GM18858 (cell line): Measurements from ENCODE around the gene PIP4P1.

Experiments used
- ATAC-seq: cut with Tn5 transposase; IDR thresholded peaks from one replicate; pipeline ENCODE4 v1.9.1; 2021; ENCODE audit not compliant: unreplicated experiment

Gene PIP4P1

DNA sequence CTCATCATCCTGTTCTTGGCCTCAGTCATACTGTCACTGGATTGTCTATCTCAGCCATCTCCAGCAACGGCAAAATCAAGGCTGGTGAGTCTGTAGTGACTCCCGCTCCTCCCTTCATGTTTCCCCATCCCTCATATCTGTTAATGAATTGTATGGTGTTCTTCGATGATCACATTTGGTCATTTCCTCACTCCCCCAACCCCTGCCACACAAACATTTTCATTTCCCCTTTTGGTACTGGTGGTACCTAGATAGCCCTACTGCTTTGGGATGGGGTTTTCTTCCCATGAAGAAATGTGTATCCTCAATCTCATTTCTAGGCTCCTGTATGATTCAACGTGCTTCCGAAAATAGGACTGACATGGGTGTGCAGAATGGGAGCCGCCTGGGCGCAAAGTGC lies 22.6 kb downstream of the PIP4P1 start:
- ATAC-seq, result no peak

DNA sequence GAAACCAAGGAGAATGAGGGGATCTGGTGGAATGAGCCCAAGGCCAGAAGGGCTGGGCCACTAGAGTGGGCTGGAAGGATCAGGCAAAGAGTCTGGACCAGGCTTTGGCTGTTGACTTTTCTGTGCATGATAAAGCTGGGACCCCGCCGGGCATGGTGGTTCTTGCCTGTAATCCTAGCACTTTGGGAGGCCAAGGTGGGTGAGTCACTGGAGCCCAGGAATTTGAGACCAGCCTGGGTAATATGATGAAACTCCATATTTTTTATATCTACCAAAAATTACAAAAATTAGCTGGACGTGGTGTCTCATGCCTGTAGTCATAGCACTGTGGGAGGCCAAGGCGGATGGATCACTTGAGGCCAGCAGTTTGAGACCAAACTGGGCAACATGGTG lies 24.9 kb downstream of the PIP4P1 start:
- ATAC-seq, result no peak

DNA sequence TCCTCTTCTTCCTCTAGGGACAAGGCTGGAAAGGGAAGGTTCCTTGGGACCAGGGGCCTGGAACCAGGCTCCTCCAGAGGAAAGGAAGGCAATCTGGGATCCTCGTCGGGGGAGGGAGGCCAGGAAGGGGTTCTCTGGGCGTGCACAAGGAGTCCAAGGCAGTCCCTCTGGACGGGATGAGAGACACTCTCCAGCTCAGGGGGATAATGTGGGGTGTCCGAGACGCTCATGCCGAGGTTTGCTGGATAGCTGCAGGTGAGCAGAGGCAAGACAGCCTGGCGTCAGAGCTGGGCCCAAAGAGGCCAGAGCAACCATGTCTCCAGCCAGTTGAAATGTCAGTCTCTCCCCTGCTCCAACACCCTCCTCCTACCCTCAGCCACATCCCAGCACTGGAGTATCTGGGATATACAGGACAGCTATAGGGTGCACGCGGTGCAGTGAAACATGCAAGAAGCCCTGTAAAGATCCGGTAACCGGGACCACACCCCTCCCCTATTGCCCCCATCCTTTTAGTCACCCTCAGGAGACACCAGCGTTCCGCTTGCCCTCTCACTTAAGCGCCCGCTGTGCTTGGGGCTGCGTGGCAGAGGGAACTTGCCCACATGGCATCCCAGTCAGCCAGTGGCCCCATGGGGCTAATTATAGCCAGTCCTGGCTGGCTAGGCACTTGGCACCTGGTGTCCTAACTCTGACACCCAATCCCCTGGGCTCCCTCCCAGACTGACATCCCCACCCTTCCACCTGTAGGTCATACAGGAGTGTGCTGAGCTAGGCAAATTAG lies 25.5 kb downstream of the PIP4P1 start, which contains the start of gene KLHL33:
Gene KLHL33 (minus strand): TSS at position 585 of the 781 bp plus-strand sequence. CDS start 355 bp downstream, at position 230.
- ATAC-seq, result no peak

DNA sequence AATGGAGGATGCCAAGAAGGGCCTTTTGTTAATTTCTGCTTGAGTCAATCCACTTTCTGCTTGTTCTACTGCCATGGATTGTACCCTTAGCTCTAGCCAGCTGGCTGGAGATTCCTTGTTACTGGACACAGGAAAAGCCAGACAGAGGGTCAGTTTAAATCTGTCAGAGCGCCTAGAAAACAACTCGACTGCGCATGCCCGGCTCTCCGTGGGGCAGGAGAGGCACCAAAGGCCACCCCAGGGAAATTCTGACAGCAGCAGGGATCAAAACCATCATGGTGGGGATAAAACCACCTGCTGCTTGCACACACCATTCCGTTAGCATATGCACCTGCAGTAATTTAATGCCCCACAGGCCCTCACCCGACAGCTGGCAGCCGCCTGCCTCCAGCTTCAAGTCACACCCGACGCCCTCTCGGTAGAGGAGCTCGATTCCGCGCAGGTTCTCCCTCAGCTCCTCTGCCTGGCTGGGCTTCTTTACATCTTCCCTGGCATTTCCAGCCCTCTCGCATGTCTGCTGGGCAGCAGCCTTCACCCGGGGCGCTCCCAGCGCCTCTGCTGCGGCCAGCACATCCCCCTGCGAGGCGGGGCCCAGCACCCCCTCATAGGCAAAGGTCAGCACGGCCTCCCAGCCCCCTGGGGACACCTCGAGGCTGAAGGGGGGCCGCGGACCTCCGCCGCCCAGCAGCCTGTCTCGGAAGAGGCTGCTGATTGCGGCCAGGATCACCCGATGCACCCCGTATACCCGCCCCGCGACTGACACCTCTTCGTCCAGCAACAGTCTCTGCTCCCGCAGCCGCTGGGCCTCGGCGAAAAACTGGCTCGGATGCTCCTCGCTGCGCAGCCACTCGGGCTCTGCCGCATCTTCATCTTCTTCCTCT lies 26.3 kb downstream of the PIP4P1 start:
- ATAC-seq, result no peak

DNA sequence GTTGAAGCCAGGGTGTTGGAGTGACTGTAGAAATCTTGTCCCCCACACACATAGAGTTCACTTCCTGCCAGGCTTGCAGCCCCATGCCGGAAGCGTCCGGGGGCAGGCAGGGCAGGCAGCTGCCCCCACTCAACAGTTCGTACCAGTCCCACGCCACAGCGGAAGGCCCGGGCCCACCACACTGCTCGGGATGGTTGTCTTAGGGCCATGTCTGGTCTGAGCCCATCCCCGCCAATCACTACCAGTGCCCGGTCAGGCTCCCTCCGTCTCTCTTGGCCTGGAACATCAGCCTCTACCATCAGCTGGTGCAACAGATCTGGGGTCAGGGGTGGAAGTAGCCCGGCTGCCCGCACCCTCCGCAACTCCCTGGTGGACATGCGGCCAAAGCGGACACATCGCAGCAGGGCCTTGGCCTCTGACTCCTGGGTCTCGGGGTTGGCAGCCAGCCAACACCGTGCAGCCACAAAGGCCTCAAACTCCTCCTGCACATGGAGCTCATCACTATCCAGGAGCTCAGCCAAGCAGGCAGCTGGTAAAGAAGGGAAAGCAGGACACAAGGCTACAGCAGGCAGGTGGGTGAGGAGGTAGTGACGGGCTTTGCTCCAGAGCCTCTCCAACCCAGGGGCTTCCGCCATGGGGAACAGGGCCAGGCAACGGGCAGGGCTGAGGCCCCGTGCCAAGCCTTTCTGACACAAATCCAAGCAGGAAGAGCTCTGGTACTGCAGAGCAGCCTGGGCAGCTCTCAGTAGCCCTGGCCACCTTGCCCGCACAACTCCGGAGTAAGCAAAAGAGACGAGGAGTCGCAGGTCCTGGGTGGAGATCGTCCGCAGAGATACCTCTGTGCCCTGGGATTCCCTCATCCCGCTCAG lies 31.2 kb downstream of the PIP4P1 start:
- no peak for ATAC-seq

DNA sequence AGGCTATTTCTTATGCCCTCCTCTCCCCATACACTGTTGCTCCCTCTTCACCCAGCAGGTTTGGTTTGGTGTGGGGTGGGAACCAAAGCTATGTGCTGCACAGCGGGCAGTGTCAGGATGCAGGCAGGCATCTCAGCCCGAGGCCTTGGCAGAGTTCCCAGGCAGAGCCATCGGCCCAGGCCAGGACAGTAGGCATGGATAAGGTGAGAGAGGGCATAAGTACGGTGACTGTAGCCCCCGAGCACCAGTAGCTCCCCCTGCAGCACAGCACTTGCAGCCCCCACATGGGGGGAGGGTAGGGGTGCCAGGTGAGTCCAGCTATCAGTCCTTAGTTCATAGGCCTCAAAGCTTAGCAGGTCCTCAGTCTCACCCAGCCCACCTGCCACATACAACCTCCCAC lies 32.4 kb downstream of the PIP4P1 start:
- no peak for ATAC-seq

DNA sequence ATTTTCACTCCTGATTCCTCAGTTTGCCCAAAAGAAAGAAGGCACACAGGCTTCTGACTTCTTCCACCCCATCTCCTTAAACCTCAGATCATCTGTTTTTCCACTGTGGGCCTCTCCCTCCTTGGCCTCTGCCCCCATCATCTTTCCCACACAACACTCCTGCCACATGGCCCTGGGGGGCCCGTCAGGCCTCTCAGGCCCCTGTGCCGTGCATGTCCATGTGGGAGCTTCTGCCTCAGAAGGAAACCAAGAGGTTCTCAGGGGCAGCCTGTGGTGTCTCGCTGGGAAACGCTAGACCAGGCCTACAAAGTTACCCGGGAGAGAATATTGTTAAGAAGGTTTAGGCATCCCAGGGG lies 33.2 kb downstream of the PIP4P1 start:
- ATAC-seq, result peak; percentile 22

DNA sequence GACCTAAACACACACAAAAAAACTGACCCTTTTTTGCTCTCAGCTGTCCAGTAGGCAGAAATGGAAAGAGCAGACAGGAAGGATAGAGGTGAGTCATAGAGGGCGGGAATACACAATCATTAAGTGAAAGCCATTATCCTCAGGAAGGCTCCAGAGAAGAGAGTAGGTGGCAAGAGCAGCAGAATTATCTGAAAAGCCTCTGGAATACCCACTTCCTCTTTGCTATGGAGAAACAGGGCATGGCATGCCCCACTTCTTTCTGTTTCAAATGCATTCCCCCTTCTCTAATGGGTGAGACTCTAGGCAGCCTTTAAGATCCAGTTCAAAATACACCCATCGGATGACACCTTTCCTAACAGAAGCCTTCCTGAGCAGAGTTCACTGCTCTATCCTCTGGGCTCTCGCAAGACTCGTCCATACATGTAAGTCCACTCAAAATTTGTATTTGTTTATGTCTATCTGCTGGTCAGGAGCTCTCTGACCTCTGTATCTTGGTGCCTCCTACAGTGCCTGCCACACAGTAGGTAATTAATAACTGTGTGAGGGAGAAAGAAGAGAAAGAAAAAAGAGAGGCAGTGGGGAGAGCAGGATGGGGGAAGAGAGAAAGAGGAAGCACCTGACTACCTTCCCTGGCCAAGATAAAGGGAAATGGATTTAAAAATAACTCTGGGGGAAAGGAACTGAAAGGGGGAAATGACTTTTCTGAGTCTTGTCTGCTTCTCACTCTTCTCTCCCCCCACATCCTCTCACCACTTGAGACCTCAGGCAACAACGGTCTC lies 33.8 kb downstream of the PIP4P1 start:
- peak; percentile 71 for ATAC-seq

DNA sequence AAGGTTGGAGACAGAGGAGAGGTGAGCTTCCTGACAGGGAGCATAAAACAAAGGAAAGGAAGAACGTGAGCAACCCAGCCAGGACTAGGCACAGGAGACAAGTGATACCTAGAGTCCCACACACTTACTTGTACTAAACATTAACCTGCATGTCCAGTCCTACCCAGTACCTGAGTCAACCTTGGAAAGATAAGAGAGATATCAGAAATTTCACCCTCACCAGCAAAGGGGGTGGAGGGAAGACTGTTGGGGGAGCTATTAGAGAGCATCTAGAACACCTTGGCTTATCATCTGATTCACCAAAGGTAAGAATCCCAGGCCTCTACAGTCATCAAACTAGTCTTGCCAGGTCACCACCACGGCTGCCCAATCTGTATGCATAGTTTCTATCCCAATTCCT lies 36.4 kb downstream of the PIP4P1 start:
- ATAC-seq, result no peak

DNA sequence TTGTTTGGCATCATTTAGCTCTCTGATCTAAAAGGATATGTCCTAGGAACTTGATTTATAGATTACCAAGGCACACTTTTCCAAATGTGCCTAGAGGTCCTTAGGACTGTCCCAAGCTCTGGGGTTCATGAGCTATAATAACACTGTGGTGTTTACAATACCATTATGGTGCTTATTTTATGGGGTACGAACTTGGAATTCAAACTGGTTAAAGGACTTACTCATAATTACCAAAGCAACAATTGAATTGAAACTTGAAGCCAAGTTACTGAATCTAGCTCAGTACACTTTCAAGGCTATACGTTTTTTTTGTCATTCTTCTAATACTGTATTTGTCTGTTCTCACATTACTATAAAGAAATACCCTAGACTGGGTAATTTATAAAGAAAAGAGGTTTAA lies 38.3 kb downstream of the PIP4P1 start:
- ATAC-seq, result no peak

DNA sequence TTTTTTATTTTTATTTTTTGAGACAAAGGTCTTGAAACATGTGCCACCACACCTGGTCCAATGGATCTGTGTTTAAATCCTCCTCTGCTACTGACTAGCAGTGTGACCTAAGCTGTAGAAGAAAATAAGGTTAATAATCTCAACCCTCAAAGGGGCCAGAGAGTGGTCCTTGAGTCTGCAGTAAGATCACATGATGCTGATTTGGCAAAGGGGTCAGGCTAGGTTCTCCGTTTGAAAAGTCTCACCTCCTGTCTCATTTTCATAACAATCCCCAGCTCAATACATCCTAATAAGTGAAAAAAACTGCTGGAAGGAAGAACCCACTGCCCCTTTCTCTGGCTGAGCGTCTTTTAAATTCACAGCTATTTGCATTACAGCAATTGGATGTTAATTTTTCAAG lies 40.0 kb downstream of the PIP4P1 start:
- ATAC-seq, result no peak

DNA sequence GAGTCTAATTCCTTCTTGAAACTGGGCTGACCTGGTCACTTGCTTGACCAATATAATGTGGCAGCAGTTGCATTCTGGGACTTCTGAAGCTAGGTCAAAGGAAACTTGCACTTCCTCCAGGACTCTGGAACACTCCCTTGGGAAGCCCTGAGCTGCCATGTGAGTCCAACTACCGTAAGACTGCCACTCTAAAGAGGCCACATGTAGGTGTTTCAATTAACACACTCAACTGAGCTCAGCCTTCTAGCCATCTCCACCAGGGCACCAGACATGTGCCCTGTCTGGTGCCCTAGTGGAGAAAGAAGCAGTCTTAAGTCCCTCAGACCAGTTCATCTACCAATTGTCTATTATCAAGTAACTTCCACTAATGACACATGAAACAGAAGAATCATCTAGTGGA lies 41.8 kb downstream of the PIP4P1 start:
- no peak for ATAC-seq

DNA sequence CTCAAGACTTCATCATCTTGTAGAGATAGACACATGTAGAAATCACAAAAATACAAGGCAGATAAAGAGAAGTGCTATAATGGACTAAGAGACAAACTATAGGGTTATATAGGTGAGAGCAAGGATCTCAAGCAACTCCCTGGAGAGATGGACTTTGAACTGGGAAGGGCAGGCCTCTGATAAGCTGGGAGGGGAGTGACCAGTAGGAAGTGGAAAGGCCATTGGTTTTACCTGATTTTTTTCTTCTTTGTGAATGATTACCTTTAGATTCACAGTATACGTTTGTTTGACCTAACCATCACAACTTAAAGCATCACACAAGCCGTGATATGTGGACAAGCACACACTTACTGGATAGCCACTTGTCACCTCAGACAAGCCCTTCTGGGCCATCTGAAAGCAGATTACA lies 42.7 kb downstream of the PIP4P1 start:
- ATAC-seq, result no peak

DNA sequence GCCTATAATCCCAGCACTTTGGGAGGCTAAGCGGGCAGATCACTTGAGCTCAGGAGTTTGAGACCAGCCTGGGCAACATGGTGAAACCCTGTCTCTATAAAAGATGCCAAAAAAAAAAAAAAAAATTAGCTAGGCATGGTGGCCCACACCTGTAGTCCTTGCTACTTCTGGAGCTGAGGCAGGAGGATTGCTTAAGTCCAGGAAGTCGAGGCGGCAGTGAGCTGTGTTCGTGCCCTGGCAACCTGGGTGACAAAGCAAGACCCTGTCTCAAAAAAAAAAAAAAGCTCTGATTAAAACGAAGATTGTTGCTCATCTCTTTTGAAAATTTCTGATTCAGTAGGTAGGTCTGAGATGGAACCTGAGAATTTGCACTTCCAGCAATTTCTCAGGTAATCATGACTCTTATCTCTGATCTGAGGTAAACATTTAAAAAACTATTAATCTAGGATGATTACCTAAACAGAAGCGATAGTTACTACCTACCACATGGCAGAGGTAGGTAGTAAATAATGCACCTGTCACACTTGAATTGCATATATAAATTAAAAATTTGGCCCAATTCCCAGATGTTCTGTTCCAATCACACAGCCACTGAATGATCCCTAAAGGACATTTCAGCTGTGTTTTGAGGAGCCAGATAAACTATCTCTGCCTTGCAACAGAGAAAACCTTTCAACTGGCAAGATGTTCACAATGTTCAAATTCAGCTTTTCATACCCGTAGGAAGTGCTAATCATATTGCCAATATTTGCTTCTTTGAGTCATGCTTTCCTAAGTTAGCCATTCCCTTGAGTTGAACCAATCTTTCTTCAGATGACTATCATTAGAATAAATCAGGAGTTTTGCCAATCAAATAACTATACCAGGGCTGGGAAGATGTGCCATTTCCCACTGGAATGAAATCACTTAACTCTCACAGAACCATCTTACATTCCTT lies 43.7 kb downstream of the PIP4P1 start:
- ATAC-seq, result no peak

DNA sequence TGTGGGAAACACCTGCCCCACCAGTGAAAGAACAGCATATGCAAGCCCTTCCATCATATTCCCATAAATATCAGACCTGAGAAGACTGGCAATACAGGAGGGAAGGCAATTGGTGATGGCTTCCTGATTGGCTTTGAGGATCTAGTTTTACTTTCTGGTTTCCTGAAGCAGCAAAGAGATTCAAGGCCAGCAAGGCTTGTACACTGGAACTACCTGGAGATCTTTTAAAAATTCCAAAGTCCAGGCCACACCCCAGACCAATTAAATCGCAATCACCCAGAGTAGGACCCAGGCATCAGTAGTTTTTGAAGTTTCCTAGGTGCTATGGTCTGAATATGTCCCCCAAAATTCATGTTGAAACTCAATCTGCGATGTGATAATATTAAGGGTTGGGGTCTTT lies 45.0 kb downstream of the PIP4P1 start:
- ATAC-seq, result no peak

DNA sequence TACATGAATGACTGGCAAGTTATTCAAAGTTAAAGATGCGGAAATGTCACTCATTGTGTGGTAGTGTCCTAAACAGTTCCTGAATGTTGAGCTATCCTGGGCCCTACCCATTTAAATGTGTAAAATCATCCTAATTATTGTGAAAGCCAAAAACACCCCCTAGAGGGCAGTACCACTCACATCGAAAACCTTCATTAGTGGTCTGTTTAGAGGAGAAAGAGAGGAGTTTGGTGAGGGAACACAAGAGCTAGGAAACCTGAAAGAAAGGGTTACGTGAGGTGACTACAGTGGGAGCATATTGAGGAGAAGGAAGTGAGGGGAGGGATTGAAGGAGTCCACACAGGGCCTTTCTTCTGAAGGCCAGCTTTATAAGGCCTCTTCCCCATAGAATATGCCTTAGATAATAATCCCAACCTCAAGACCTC lies 45.4 kb downstream of the PIP4P1 start:
- ATAC-seq, result peak; percentile 34

DNA sequence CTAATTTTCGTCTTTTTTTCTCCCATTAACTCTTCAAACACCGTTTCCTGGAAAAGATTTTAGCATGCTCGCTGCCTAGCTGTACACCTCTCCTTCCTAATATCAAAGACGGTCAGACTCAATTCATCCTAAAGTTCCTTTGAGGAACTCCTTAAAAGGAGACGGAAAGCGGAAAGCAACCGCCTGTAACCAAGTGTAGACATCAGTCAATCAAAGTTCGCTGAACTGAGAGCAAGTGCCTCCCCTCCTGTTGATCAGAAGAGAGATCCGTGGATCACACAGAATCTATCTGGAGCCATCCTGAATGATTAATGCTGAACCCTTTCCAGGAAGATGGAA lies 47.5 kb downstream of the PIP4P1 start:
- ATAC-seq, result no peak

DNA sequence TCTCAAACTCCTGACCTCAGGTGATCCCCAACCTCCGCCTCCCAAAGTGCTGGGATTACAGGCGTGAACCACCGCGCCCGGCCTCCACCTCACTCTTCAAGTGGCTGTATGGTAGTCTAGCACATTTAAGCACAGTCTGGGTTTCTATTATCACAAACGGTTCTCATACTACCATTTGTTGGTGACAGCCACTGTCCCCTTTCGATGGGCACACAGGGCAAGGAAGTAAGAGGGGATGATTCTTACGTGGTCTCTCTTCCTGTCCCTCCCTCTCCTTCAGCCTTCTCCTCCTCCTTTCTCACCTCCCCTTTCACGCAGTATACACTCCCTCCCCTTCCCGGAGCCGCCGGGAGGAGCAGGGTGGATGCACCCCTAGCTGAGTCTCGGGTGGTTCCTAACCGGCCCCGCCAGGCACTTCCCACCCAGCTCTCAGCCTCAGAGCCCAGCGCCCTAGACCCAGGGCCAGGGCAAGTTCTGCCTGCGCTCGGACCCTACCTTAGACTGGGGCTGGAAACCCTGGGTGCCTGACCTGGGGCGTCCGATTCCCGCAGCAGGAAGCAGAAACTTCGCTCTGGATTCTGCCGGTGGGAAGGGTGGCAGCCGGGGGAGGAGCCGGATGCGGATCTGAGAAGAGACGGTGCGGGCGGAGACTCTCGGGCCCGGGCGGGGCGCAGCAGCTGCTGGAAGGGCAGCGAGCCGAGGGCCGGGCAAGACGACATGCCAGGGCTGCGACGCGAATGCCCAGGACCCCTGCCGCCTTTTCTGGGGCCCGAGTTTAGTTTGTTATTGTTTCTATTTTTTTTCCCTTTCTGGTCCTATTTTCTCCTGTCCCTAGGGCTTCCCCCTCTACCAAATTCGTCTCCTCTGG lies 48.1 kb downstream of the PIP4P1 start, which contains the start of gene TEP1:
Gene TEP1 (minus strand): TSS at position 626 of the 868 bp plus-strand sequence. CDS start 5,062 bp downstream, outside the sequence.
- peak; percentile 40 for ATAC-seq
